GM12878 (cell line): Measurements from ENCODE around the gene CD86. TPM values are rescaled to one million over a fixed set of nuclear protein-coding genes. Genes with fewer than 3 reads are reported as not detected.

ENCODE experiments used
- ASH2L ChIP-seq: fragments of 300-600, 200-600 bp; sonication (generic); IDR thresholded peaks from 2 replicates; pipeline ENCODE4 v1.6.1; 2017; ENCODE audit warnings: low read depth, mild to moderate bottlenecking, borderline replicate concordance
- ATF2 ChIP-seq: IDR thresholded peaks from 2 replicates; pipeline ENCODE4 v1.6.1; 2012; ENCODE audit warnings: low read length, inconsistent platforms
- DPF2 ChIP-seq: fragments of 450-650 bp; IDR thresholded peaks from 2 replicates; pipeline ENCODE4 v1.6.1; 2017; ENCODE audit warnings: mild to moderate bottlenecking
- ELK1 ChIP-seq: IDR thresholded peaks from 2 replicates; pipeline ENCODE4 v1.6.1; 2012; ENCODE audit warnings: low read depth, low read length, improper control_type of control experiment
- ETV6 ChIP-seq, 2 experiments: fragments of 450-650 bp in 1 of 2; IDR thresholded peaks in 1 of 2; conservative IDR thresholded peaks in 1 of 2; 2 replicates each; pipeline ENCODE4 v1.6.1; 2014; ENCODE audit warnings: antibody characterized with exemption in 1 of 2, borderline replicate concordance in 1 of 2, low read depth in 1 of 2, mild to moderate bottlenecking in 1 of 2, moderate library complexity in 1 of 2
- FOS ChIP-seq: IDR thresholded peaks from 3 replicates; pipeline ENCODE4 v1.6.1; 2011; ENCODE audit warnings: borderline replicate concordance; ENCODE audit not compliant: insufficient read length; ENCODE audit errors: extremely low read depth
- HDAC2 ChIP-seq: fragments of 200-600 bp; sonication (generic); IDR thresholded peaks from 2 replicates; pipeline ENCODE4 v1.6.1; 2017
- IRF4 ChIP-seq: IDR thresholded peaks from 2 replicates; pipeline ENCODE4 v1.6.1; 2011; ENCODE audit warnings: low read depth, low read length
- MEF2B ChIP-seq: fragments of 450-650 bp; IDR thresholded peaks from 2 replicates; pipeline ENCODE4 v1.6.1; 2018; ENCODE audit warnings: mild to moderate bottlenecking, moderate library complexity; ENCODE audit not compliant: partially characterized antibody, poor library complexity, severe bottlenecking
- NFYB ChIP-seq: IDR thresholded peaks from 2 replicates; pipeline ENCODE4 v1.6.1; 2011; ENCODE audit warnings: low read depth, mild to moderate bottlenecking, low read length, improper control_type of control experiment, moderate library complexity; ENCODE audit not compliant: insufficient read depth
- NR2C2 ChIP-seq: IDR thresholded peaks from 2 replicates; pipeline ENCODE4 v1.6.1; 2011; ENCODE audit warnings: borderline replicate concordance, low read depth; ENCODE audit not compliant: control insufficient read depth, insufficient read length
- NRF1 ChIP-seq: conservative IDR thresholded peaks from 2 replicates; pipeline ENCODE4 v1.6.1; 2011; ENCODE audit warnings: mild to moderate bottlenecking, low read depth, low read length, improper control_type of control experiment
- POLR2AphosphoS2 ChIP-seq: IDR thresholded peaks from 2 replicates; pipeline ENCODE4 v1.6.1; 2011; ENCODE audit warnings: low read depth, mild to moderate bottlenecking, low read length, improper control_type of control experiment, moderate library complexity
- RAD21 ChIP-seq: IDR thresholded peaks from 2 replicates; pipeline ENCODE4 v1.6.1; 2011; ENCODE audit warnings: mild to moderate bottlenecking, low read depth, low read length, moderate library complexity; ENCODE audit not compliant: insufficient read depth
- SMARCA5 ChIP-seq: fragments of 450-650 bp; IDR thresholded peaks from 2 replicates; pipeline ENCODE4 v1.6.1; 2017; ENCODE audit warnings: mild to moderate bottlenecking
- STAT1 ChIP-seq: fragments of 450-650 bp; conservative IDR thresholded peaks from 2 replicates; pipeline ENCODE4 v1.6.1; 2014; ENCODE audit warnings: antibody characterized with exemption, mild to moderate bottlenecking
- TCF3 ChIP-seq: IDR thresholded peaks from 2 replicates; pipeline ENCODE4 v1.6.1; 2012; ENCODE audit warnings: low read depth, mild to moderate bottlenecking, low read length, borderline replicate concordance; ENCODE audit not compliant: insufficient read depth
- USF2 ChIP-seq: IDR thresholded peaks from 2 replicates; pipeline ENCODE4 v1.6.1; 2011; ENCODE audit warnings: low read depth, low read length, improper control_type of control experiment, borderline replicate concordance
- YY1 ChIP-seq: IDR thresholded peaks from 2 replicates; pipeline ENCODE4 v1.6.1; 2011; ENCODE audit warnings: low read depth, mild to moderate bottlenecking, low read length
- ZBED1 ChIP-seq: IDR thresholded peaks from 2 replicates; pipeline ENCODE4 v1.6.1; 2016; ENCODE audit warnings: borderline replicate concordance
- ZNF207 ChIP-seq: fragments of 450-650 bp; IDR thresholded peaks from 2 replicates; pipeline ENCODE4 v1.6.1; 2014; ENCODE audit warnings: antibody characterized with exemption, mild to moderate bottlenecking, borderline replicate concordance
- ZNF24 ChIP-seq: fragments of 450-650 bp; IDR thresholded peaks from 2 replicates; pipeline ENCODE4 v1.6.1; 2017; ENCODE audit warnings: antibody characterized with exemption, mild to moderate bottlenecking
- ZNF687 ChIP-seq: fragments of 450-650 bp; IDR thresholded peaks from 2 replicates; pipeline ENCODE4 v1.6.1; 2017; ENCODE audit warnings: mild to moderate bottlenecking, moderate library complexity
- ZSCAN29 ChIP-seq: fragments of 450-650 bp; IDR thresholded peaks from 2 replicates; pipeline ENCODE4 v1.6.1; 2017; ENCODE audit warnings: mild to moderate bottlenecking, moderate library complexity
- polyA plus RNA-seq, 11 experiments: library from polyadenylated mRNA; depleted of rRNA in 4 of 11; unstranded in 6 of 11; stranded (reverse) in 5 of 11; fragments of >200 nt; fragmentation: Nextera tagmentation in 4 of 11; fragmentation: Illumina TruSeq in 1 of 11; extraction: Ambion mirVana in 4 of 11; extraction: Trizol in 1 of 11; gene quantifications; 1 replicate in 1 of 11; 2 replicates in 10 of 11; pipeline versions ENCODE4 v1.2.1 to v1.2.3, GENCODE V29; 2011 to 2016; ENCODE audit warnings: inconsistent platforms in 2 of 11, missing spikeins in 2 of 11, low read depth in 1 of 11
- total RNA-seq, 4 experiments: library from RNA; depleted of rRNA in 3 of 4; stranded (reverse); fragments of >200 nt in 3 of 4; fragmentation: Illumina TruSeq in 1 of 4; extraction: Trizol in 1 of 4; gene quantifications; 2 replicates each; pipeline versions ENCODE4 v1.2.1 to v1.2.3, GENCODE V29; 2013 to 2021

Gene CD86
- total and polyA plus RNA-seq, 10 of the 15 experiments (the other 5 are each of a cell fraction or from before 2014, with no cell fraction given): 40.9 to 100 (median 55.5) TPM

DNA sequence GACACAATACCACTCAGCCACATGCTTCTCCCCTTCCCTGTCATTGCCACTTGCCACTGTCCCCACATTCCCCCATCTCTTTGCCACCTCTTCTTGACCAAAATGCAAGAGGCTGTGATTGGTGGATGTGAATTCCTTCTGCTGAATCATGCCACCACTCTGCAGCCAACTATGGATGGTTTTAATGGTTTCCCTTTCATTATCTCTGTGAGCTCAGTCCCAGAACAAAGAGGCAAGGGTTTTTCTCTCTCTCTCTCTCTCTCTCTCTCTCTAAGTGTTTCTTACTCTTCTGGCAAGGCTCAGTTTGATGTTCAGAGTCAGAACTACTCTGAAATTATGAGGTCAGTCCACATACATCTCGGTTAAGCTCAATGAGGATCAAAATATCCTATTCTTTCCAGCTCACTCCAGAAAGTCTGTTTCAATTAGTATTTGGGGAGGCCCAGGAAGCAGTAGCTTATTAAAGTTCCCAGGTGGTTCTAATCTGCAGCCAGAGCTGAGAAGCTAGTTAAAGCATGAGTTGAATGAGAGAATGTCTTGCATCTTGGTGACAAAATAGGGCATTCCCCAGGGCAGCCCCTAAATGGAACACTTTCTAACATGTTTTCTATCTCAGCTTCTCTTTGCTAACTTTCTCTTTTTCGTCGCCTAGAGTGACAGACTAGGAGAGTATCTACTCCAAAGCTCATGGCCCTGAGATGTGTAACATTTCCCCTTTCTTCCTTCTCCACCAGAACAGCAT is 24.6 kb upstream of the CD86 start (continued):
- TF ChIP-seq ATF2 (no peak; the same call in 1 of the 2 replicates), DPF2 (no peak), ZSCAN29 (no peak), NFYB (peak; percentile 98), ELK1 (no peak), USF2 (no peak), ZBED1 (no peak), STAT1 (no peak), ASH2L (no peak), RAD21 (peak; percentile 11; the same call in 1 of the 2 replicates), ETV6 (conservative IDR thresholded peaks at IDR 0.05 in 1 of 2, IDR thresholded peaks at IDR 0.05 in 1 of 2; ENCODE audit: borderline replicate concordance in 1 of 2, low read depth in 1 of 2) (no peak; a peak in 1 of 4 replicates), ZNF207 (no peak), YY1 (no peak; the same call in 1 of the 2 replicates), NR2C2 (no peak), SMARCA5 (no peak), ZNF24 (no peak), NRF1 (no peak), ZNF687 (no peak), TCF3 (no peak), MEF2B (peak; percentile 22), HDAC2 (no peak), FOS (no peak), POLR2AphosphoS2 (no peak), IRF4 (no peak; the same call in 1 of the 2 replicates)
